Ovary (tissue), 9 donors: ENCODE measurements around the gene UBL7. TPM values are rescaled to one million over a fixed set of nuclear protein-coding genes. Genes with fewer than 3 reads are reported as not detected.

Source experiments
- DNase-seq, 5 donors: peaks; one replicate each; pipeline ENCODE4 v3.0.0-alpha.2; 2019 to 2020
- H3K27ac ChIP-seq, 2 donors: fragments of 200-600 bp; one replicate each; pipeline versions ENCODE4 v1.5.1 to v1.8.0; 2019 to 2022
- H3K27me3 ChIP-seq: fragments of 200-600 bp; one replicate; pipeline ENCODE4 v1.8.0; 2022
- H3K36me3 ChIP-seq: fragments of 200-600 bp; sonication (generic); one replicate; pipeline ENCODE4 v1.5.1; 2019
- H3K4me1 ChIP-seq: one replicate; pipeline ENCODE4 v1.8.1; 2013; ENCODE audit warnings: mild to moderate bottlenecking, moderate library complexity; ENCODE audit not compliant: insufficient read depth
- H3K4me3 ChIP-seq: fragments of 200-600 bp; sonication (generic); one replicate; pipeline ENCODE4 v1.5.1; 2017
- H3K9me3 ChIP-seq, 2 donors: fragments of 200-600 bp in 1 of 2; sonication (generic) in 1 of 2; one replicate each; pipeline versions ENCODE4 v1.5.1 to v1.8.1; 2013 to 2019; ENCODE audit warnings: mild to moderate bottlenecking in 1 of 2, moderate library complexity in 1 of 2
- CTCF ChIP-seq, 3 donors: fragments of 450-650 bp in 2 of 3; fragments of 200-600 bp in 1 of 3; IDR thresholded peaks; one replicate each; pipeline versions ENCODE4 v1.5.1 to v1.8.0; 2016 to 2022; ENCODE audit warnings: antibody characterized with exemption in 3 of 3, mild to moderate bottlenecking in 1 of 3
- EP300 ChIP-seq: sonication (generic); formaldehyde crosslinking; IDR thresholded peaks from one replicate; pipeline ENCODE4 v1.6.1; 2017; ENCODE audit warnings: antibody characterized with exemption
- POLR2A ChIP-seq: fragments of 450-650 bp; IDR thresholded peaks from one replicate; pipeline ENCODE4 v1.6.1; 2017; ENCODE audit warnings: antibody characterized with exemption, mild to moderate bottlenecking, moderate library complexity
- WGBS, 3 donors: extraction: QIAGEN DNeasy Blood & Tissue Kit in 1 of 3; methylation state at CpG; one replicate each; pipeline versions ENCODE4 v1.1.5 to v1.1.7; 2013 to 2017; 5-methylcytosine and 5-hydroxymethylcytosine counted together
- intact Hi-C, 4 donors: fragments of 100-400 bp; cut with DNase I; formaldehyde crosslinking; loops; one replicate each; pipeline versions ENCODE4 v1.11.0 to v1.15.1; 2022 to 2023
- polyA plus RNA-seq, 2 donors: library from polyadenylated mRNA; stranded (reverse); fragments of 200-250 nt in 1 of 2; fragments of 350-450 nt in 1 of 2; fragmentation: Illumina TruSeq in 1 of 2; extraction: RNeasy Lipid Tissue Mini Kit (QIAGEN cat#74804) in 1 of 2; gene quantifications; one replicate each; pipeline ENCODE4 v1.2.3, GENCODE V29; 2013 to 2014
- total RNA-seq, 7 donors: library from RNA; depleted of rRNA in 2 of 7; stranded (reverse); fragments of >200 nt in 2 of 7; fragmentation: NEBNext Ultra II Directional in 3 of 7; extraction: Animal tissue kit (Norgen Biotek cat#: 25700) in 3 of 7; gene quantifications; one replicate each; pipeline versions ENCODE4 v1.1.0 to v1.2.4, GENCODE V29; 2016 to 2023
- donor health status: DM: no; HTN: no; CAD: no; lungs with moderate emphysema.
- donor health status: DM: no; HTN: no; CAD: no.
- donor health status: Bipolar disorder and iron deficiency.
- donor health status: DM: yes; HTN: yes; CAD: no.
- donor health status: DM: no; HTN: no; CAD: no.
- donor health status: DM: yes; HTN: yes; CAD: no.

The UBL7 gene
- total and polyA plus RNA-seq, 9 donors = 26.4 to 44.1 (median 34.3) TPM

DNA sequence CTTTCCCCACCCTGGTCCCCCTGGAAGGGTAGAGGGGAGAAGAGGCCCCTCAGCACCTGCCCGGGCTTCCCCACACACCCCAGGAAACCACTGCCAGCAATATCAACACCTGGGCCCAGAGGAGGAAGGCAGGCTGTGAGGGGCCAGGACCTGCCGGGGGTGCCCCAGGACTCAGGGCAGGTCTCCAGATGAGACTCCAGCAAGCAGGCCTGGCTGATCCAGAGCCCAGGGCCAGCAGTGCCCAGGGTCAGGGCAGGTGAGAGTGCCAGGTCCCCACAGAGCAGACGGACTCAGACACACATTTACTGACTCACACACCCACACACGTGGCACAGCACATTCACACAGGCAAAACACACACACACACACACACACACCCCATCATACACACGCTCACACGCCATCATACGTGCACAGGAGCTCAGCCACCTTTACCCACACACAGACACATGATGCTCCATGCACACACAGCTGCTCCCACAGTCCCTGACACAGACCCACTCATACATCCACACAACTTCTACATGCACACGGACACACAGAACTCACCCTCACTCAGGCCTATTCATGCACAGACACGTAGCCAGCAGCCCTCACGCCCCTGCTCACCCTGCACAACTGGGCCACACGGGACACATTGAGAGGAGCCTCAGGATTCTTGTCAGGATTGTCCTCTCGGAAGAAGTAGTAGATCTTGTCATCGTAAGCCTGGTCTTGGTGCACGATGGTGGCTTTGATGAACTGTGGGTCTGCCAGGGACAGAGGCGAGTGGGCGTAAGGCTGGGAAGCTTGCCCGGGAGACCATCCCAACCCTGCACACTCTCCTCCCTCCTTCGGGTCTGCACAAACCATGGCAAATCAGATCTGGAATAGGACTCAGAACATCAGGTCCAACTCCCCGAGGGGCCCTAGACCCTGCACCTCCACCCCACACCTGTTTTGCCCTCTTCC is 44.7 kb downstream of the UBL7 start:
- DNase-seq = no peak
- H3K27ac ChIP-seq = no peak overlapping the region
- no peak overlapping the region for H3K4me3 ChIP-seq
- WGBS, 3 donors = 75 to 79% (median 77%) methylated on average over 18 to 19 of the region's 19 CpGs
- TF ChIP-seq EP300 = no peak
- TF ChIP-seq CTCF (IDR thresholded peaks at IDR 0.05) = no peak
- no peak for TF ChIP-seq POLR2A
- peaks cover 2% of the 10 kb centered on the region for H3K4me1 ChIP-seq
- no peaks in the 10 kb centered on the region for H3K9me3 ChIP-seq
- intact Hi-C loops = no loop called here
- no peaks in the 10 kb centered on the region for H3K36me3 ChIP-seq
- H3K27me3 ChIP-seq = no peaks in the 10 kb centered on the region

DNA sequence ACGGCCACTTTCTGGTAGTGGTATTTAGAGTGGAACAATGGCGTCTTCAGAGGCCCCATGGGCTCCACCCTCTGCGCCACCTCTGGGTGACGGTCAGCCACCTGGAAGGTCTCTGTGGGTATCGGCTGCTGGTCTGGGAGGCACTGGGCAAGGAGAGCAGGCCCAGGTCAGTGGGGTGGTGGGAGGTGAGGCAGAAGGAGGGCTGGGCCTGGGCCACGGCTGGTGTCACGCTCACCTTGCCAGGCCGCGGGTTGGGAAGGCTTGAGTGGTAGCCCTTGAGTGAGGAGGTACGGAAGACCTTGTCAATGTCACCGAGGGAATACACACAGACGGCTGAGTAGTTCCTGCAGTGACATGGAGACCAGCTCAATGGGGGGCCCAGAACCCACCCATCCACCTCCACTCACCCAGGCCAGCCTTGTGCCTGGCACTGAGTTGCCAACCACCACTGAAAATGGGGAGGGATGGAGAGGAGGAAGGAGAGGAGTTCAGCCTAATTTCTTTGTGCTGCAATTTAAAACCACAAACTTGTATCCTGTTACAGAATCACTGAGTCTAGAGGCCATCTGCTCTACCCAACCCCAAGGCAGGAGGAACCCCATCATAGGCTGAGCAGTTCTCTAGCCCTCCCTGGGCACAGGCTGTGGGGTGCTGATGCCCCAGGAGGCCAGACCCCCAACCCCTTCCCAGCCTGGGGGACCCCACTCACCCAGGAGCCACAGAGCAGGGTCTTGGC is 46.2 kb downstream of the UBL7 start:
- Histone ChIP-seq H3K27ac (no peak overlapping the region), H3K4me3 (no peak overlapping the region), H3K9me3 (no peaks in the 10 kb centered on the region), H3K36me3 (no peaks in the 10 kb centered on the region), H3K27me3 (no peaks in the 10 kb centered on the region), H3K4me1 (peaks cover 2% of the 10 kb centered on the region)
- TF ChIP-seq POLR2A (no peak), CTCF (IDR thresholded peaks at IDR 0.05) (no peak), EP300 (no peak)
- DNase-seq = no peak
- WGBS, 3 donors = 93 to 100% (median 97%) methylated on average over 12 of the region's 12 CpGs
- intact Hi-C loops = no loop called here

- TF ChIP-seq CTCF (IDR thresholded peaks at IDR 0.05) (no peak), EP300 (no peak), POLR2A (no peak)
- 89 to 97% (median 90%) methylated on average over 5 of the region's 5 CpGs for WGBS, 3 donors
- H3K4me1 ChIP-seq = peaks cover 2% of the 10 kb centered on the region
These were observed 46.8 kb downstream of the UBL7 start for GRCh38 chr15:74414081-74414580.

GRCh38 chr15:74413350-74414080 is 47.4 kb downstream of the UBL7 start:
- H3K27ac ChIP-seq = no peak overlapping the region
- no peaks in the 10 kb centered on the region for H3K4me1 ChIP-seq
- H3K9me3 ChIP-seq = no peaks in the 10 kb centered on the region
- H3K4me3 ChIP-seq = no peak overlapping the region
- H3K36me3 ChIP-seq = no peaks in the 10 kb centered on the region
- intact Hi-C loops = no loop called here
- no peak for DNase-seq
- 86 to 87% (median 86%) methylated on average over 9 of the region's 9 CpGs for WGBS, 3 donors
- H3K27me3 ChIP-seq = no peaks in the 10 kb centered on the region
- TF ChIP-seq POLR2A = no peak
- TF ChIP-seq EP300 = no peak
- TF ChIP-seq CTCF (IDR thresholded peaks at IDR 0.05) = no peak

More at GRCh38 chr15:74414081-74414580, 46.8 kb downstream of the UBL7 start:
- no peak for DNase-seq
- Histone ChIP-seq H3K4me3 (no peak overlapping the region), H3K27ac (no peak overlapping the region), H3K27me3 (no peaks in the 10 kb centered on the region), H3K9me3 (no peaks in the 10 kb centered on the region), H3K36me3 (no peaks in the 10 kb centered on the region)
- intact Hi-C loops = no loop called here
